ENCODE measurements around the gene CCNF.

Gene CCNF

GRCh38 chr16:2505695-2506094 lies 76.4 kb downstream of the CCNF start:
- DNase-seq, result no peak

- DNase-seq, result no peak
These were observed 77.9 kb downstream of the CCNF start for GRCh38 chr16:2507052-2507659.

- DNase-seq, result no peak
These were observed 78.4 kb downstream of the CCNF start for GRCh38 chr16:2507665-2508064.

All from CD4-positive, alpha-beta T cell treated with Interleukin-6 for 4 hours (primary cell).